ENCODE data around the gene HORMAD2. TPM values are rescaled to one million over a fixed set of nuclear protein-coding genes. Genes with fewer than 3 reads are reported as not detected.

The HORMAD2 gene
- total and polyA plus RNA-seq, 4 donors = not detected

- H3K27ac ChIP-seq (ENCODE audit: low read depth in 1 of 2, low read length in 2 of 2) = peak overlapping the region in 1 of 2 donors; percentile 55
- DNase-seq (peak; percentile 88 to 92), ATAC-seq (ENCODE audit: low FRiP score) (peak; percentile 82)
- no peaks in the 10 kb centered on the region for H3K27me3 ChIP-seq (ENCODE audit: control insufficient read depth in 1 of 2, insufficient read depth in 2 of 2, low read length in 1 of 2)
- WGBS, 2 donors = 20 to 22% methylated on average over 26 of the region's 26 CpGs
- intact Hi-C loops (cut with DNase I) = no loop called here
- no peaks in the 10 kb centered on the region for H3K9me3 ChIP-seq (ENCODE audit: control insufficient read depth, low read length)
- no peak overlapping the region for H3K4me3 ChIP-seq (ENCODE audit: low read length in 2 of 2)
- H3K36me3 ChIP-seq (ENCODE audit: control insufficient read depth in 1 of 2, insufficient read depth in 2 of 2, low read length in 1 of 2) = no peaks in the 10 kb centered on the region
- no peaks in the 10 kb centered on the region for H3K4me1 ChIP-seq (ENCODE audit: control insufficient read depth in 1 of 2, insufficient read depth in 2 of 2, low read length in 2 of 2)
These were observed 128.7 kb downstream of the HORMAD2 start for GRCh38 chr22:30208631-30209603.

DNA sequence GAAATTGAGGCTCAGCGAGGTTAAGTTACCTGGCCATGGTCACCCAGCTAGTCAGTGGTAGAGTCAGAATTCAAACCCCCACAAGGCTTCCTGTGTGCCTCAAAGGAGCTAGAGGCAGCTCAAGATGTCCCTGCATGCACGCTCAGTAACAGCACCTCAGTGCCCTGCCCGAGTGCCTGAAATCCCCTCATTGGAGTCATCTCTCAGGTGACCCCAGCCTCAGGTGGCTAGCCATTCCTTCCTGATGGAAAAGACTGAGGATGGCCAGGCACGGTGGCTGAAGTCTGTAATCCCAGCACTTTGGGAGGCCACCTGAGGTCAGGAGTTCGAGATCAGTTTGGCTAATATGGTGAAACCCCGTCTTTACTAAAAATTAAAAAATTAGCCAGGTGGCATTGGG lies 129.4 kb downstream of the HORMAD2 start:
- no peaks in the 10 kb centered on the region for H3K9me3 ChIP-seq (ENCODE audit: control insufficient read depth, low read length)
- no peak for DNase-seq
- no peaks in the 10 kb centered on the region for H3K36me3 ChIP-seq (ENCODE audit: control insufficient read depth in 1 of 2, insufficient read depth in 2 of 2, low read length in 1 of 2)
- ATAC-seq (ENCODE audit: low FRiP score) = no peak
- H3K4me3 ChIP-seq (ENCODE audit: low read length in 2 of 2) = no peak overlapping the region
- no peaks in the 10 kb centered on the region for H3K4me1 ChIP-seq (ENCODE audit: control insufficient read depth in 1 of 2, insufficient read depth in 2 of 2, low read length in 2 of 2)
- no peaks in the 10 kb centered on the region for H3K27me3 ChIP-seq (ENCODE audit: control insufficient read depth in 1 of 2, insufficient read depth in 2 of 2, low read length in 1 of 2)
- WGBS, 2 donors = 97 to 99% methylated on average over 6 of the region's 6 CpGs
- no peak overlapping the region for H3K27ac ChIP-seq (ENCODE audit: low read depth in 1 of 2, low read length in 2 of 2)
- intact Hi-C loops (cut with DNase I) = no loop called here

DNA sequence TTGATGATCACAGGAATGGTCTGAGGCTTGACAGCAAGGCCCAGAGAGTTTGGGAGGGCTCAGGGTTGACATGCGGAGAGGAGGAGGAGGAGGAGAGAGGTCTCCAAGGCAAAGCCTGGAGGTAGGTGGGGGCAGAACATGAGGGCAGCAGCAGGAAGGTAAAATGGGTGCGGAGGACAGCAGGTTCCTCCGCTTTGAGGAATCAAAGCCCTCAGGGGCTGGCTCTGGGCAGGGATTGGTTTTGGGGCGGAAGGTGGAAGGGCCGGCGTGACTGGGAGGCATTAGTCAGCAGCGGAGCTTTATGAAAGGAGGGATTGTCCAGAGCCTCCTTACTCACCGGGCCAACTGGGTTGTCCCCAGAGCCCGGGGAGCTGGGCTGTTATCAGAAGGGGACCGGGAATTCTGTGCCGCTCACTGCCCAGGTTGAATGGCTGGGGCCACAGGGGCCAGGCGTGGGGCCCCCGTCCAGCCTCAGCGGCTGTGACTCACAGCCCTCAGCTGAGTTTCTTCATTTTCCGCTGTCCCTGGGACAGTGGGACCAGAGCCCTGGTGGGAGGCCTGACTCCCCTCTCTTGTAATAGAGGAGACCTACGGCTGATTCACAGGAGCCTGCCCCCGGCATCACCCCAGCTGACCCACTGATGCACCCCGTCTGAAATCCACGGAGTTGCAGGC lies 130.1 kb downstream of the HORMAD2 start:
- H3K9me3 ChIP-seq (ENCODE audit: control insufficient read depth, low read length) = no peaks in the 10 kb centered on the region
- H3K4me3 ChIP-seq (ENCODE audit: low read length in 2 of 2) = no peak overlapping the region
- no peaks in the 10 kb centered on the region for H3K4me1 ChIP-seq (ENCODE audit: control insufficient read depth in 1 of 2, insufficient read depth in 2 of 2, low read length in 2 of 2)
- 89 to 90% methylated on average over 19 of the region's 19 CpGs for WGBS, 2 donors
- H3K36me3 ChIP-seq (ENCODE audit: control insufficient read depth in 1 of 2, insufficient read depth in 2 of 2, low read length in 1 of 2) = no peaks in the 10 kb centered on the region
- intact Hi-C loops (cut with DNase I) = no loop called here
- no peak for ATAC-seq (ENCODE audit: low FRiP score)
- H3K27ac ChIP-seq (ENCODE audit: low read depth in 1 of 2, low read length in 2 of 2) = no peak overlapping the region
- H3K27me3 ChIP-seq (ENCODE audit: control insufficient read depth in 1 of 2, insufficient read depth in 2 of 2, low read length in 1 of 2) = no peaks in the 10 kb centered on the region
- DNase-seq = no peak

DNA sequence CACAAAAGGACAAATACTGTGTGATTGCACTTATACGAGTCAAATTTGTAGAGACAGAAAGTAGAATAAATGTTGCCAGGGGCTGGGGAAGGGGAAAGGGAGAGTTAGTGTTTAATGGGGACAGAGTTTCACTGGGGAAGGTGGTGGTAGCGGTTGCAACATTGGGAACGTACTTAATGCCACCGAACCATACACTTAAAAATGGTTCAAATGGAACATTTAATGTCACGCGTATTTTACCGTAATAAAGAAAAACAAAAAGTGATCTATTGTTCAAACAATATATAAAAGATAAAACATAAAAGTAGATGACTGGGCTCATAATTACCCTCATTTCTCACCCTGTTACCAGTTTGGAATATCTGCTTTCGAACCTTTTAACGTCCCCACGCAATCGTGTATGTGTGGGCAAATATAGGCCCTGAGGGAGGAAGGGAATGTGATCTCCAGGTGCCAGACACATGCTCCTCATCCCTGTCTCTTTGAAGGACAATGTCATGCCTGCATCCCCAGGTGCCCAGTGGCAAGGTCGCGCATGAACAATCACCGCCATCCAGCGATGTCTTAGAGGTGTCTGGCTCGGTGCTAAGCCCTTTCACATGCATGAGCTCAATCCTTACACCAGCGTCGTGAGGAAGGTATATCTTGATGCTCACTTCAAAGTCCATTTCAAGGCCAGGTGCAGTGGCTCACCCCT lies 131.0 kb downstream of the HORMAD2 start:
- H3K9me3 ChIP-seq (ENCODE audit: control insufficient read depth, low read length) = no peaks in the 10 kb centered on the region
- ATAC-seq (ENCODE audit: low FRiP score) (no peak), DNase-seq (peak in 1 of 2 donors; percentile 48)
- no peaks in the 10 kb centered on the region for H3K36me3 ChIP-seq (ENCODE audit: control insufficient read depth in 1 of 2, insufficient read depth in 2 of 2, low read length in 1 of 2)
- H3K27me3 ChIP-seq (ENCODE audit: control insufficient read depth in 1 of 2, insufficient read depth in 2 of 2, low read length in 1 of 2) = no peaks in the 10 kb centered on the region
- 95 to 97% methylated on average over 18 of the region's 18 CpGs for WGBS, 2 donors
- intact Hi-C loops (cut with DNase I) = no loop called here
- H3K4me1 ChIP-seq (ENCODE audit: control insufficient read depth in 1 of 2, insufficient read depth in 2 of 2, low read length in 2 of 2) = no peaks in the 10 kb centered on the region
- H3K27ac ChIP-seq (ENCODE audit: low read depth in 1 of 2, low read length in 2 of 2) = no peak overlapping the region
- H3K4me3 ChIP-seq (ENCODE audit: low read length in 2 of 2) = no peak overlapping the region

- peak; percentile 82 to 87 for DNase-seq
- intact Hi-C loops (cut with DNase I) = no loop called here
These were observed 132.2 kb downstream of the HORMAD2 start for GRCh38 chr22:30212363-30212995.

DNA sequence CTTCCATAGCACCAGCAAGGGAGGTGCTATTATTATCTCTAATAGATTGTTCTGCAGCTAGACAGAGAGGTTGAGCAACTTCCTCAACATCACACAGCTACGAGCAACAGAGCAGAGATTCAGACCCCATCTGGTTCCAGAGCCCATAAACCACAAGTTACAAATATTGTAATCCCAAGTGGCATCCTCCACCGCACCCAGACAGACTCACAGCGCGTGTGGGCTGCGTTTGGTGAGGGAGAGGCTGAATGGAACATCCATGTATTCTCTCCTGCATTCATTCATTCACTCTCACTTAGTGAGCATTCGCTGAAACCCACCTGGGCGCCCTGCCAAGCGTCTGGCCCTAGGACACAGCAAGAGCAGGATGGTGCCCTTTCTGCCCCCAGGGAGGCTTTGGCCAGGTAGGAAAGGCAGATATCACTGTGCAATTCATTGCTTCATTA lies 132.8 kb downstream of the HORMAD2 start:
- Histone ChIP-seq H3K4me3 (ENCODE audit: low read length in 2 of 2) (no peak overlapping the region), H3K4me1 (ENCODE audit: control insufficient read depth in 1 of 2, insufficient read depth in 2 of 2, low read length in 2 of 2) (peaks cover 0 to 2% of the 10 kb centered on the region in 2 donors), H3K36me3 (ENCODE audit: control insufficient read depth in 1 of 2, insufficient read depth in 2 of 2, low read length in 1 of 2) (no peaks in the 10 kb centered on the region), H3K27me3 (ENCODE audit: control insufficient read depth in 1 of 2, insufficient read depth in 2 of 2, low read length in 1 of 2) (no peaks in the 10 kb centered on the region), H3K9me3 (ENCODE audit: control insufficient read depth, low read length) (no peaks in the 10 kb centered on the region), H3K27ac (ENCODE audit: low read depth in 1 of 2, low read length in 2 of 2) (no peak overlapping the region)
- DNase-seq (peak in 1 of 2 donors; percentile 82), ATAC-seq (ENCODE audit: low FRiP score) (no peak)
- intact Hi-C loops (cut with DNase I) = no loop called here
- 74 to 77% methylated on average over 8 of the region's 8 CpGs for WGBS, 2 donors

More at GRCh38 chr22:30212363-30212995, 132.2 kb downstream of the HORMAD2 start:
- Histone ChIP-seq H3K4me3 (ENCODE audit: low read length in 2 of 2) (no peak overlapping the region), H3K27ac (ENCODE audit: low read depth in 1 of 2, low read length in 2 of 2) (no peak overlapping the region), H3K9me3 (ENCODE audit: control insufficient read depth, low read length) (no peaks in the 10 kb centered on the region), H3K4me1 (ENCODE audit: control insufficient read depth in 1 of 2, insufficient read depth in 2 of 2, low read length in 2 of 2) (peaks cover 0 to 2% of the 10 kb centered on the region in 2 donors), H3K27me3 (ENCODE audit: control insufficient read depth in 1 of 2, insufficient read depth in 2 of 2, low read length in 1 of 2) (no peaks in the 10 kb centered on the region), H3K36me3 (ENCODE audit: control insufficient read depth in 1 of 2, insufficient read depth in 2 of 2, low read length in 1 of 2) (no peaks in the 10 kb centered on the region)
- 44 to 49% methylated on average over 5 of the region's 5 CpGs for WGBS, 2 donors
- ATAC-seq (ENCODE audit: low FRiP score) = peak; percentile 62

GRCh38 chr22:30214703-30215407 lies 134.6 kb downstream of the HORMAD2 start:
- no peak overlapping the region for H3K27ac ChIP-seq (ENCODE audit: low read depth in 1 of 2, low read length in 2 of 2)
- WGBS, 2 donors = 70 to 72% methylated on average over 12 of the region's 12 CpGs
- no peaks in the 10 kb centered on the region for H3K27me3 ChIP-seq (ENCODE audit: control insufficient read depth in 1 of 2, insufficient read depth in 2 of 2, low read length in 1 of 2)
- peak in 1 of 2 donors; percentile 46 for DNase-seq
- no peaks in the 10 kb centered on the region for H3K36me3 ChIP-seq (ENCODE audit: control insufficient read depth in 1 of 2, insufficient read depth in 2 of 2, low read length in 1 of 2)
- no peaks in the 10 kb centered on the region for H3K9me3 ChIP-seq (ENCODE audit: control insufficient read depth, low read length)
- intact Hi-C loops (cut with DNase I) = loop anchor here in 1 of 2 donors (5.0 kb wide), 1 partner anchor 37 kb away; no protein-coding TSS in a partner anchor
- H3K4me1 ChIP-seq (ENCODE audit: control insufficient read depth in 1 of 2, insufficient read depth in 2 of 2, low read length in 2 of 2) = peaks cover 0 to 2% of the 10 kb centered on the region in 2 donors
- no peak for ATAC-seq (ENCODE audit: low FRiP score)
- no peak overlapping the region for H3K4me3 ChIP-seq (ENCODE audit: low read length in 2 of 2)
